Stimulated activated CD4-positive, alpha-beta T cell treated with anti-CD3 and anti-CD28 coated beads, Interleukin-12 subunit alpha, Interleukin-12 subunit beta, amount 100 ng/mL, for 4 hours (primary cell): ENCODE measurements around the gene CDH6.

Experiments
- DNase-seq: peaks from one replicate; pipeline ENCODE4 v3.0.0-alpha.2; 2020

The CDH6 gene

GRCh38 chr5:31268256-31268655, 74.8 kb downstream of the CDH6 start:
- no peak for DNase-seq

GRCh38 chr5:31268686-31269085, 75.2 kb downstream of the CDH6 start:
- DNase-seq: no peak

- no peak for DNase-seq
Observed at GRCh38 chr5:31269259-31269658, 75.8 kb downstream of the CDH6 start.

- DNase-seq: no peak
Observed at GRCh38 chr5:31270396-31270795, 76.9 kb downstream of the CDH6 start.

- DNase-seq: no peak
Observed at GRCh38 chr5:31271567-31271966, 78.1 kb downstream of the CDH6 start.

- no peak for DNase-seq
Observed at GRCh38 chr5:31273161-31273560, 79.7 kb downstream of the CDH6 start.

GRCh38 chr5:31273631-31274378, 80.3 kb downstream of the CDH6 start:
- no peak for DNase-seq

- no peak for DNase-seq
Observed at GRCh38 chr5:31280210-31280609, 86.7 kb downstream of the CDH6 start.

GRCh38 chr5:31283326-31283725, 89.8 kb downstream of the CDH6 start:
- DNase-seq: no peak

- no peak for DNase-seq
Observed at GRCh38 chr5:31285025-31285424, 91.5 kb downstream of the CDH6 start.

GRCh38 chr5:31287985-31288384, 94.5 kb downstream of the CDH6 start:
- DNase-seq: no peak

GRCh38 chr5:31289429-31289828, 95.9 kb downstream of the CDH6 start:
- DNase-seq: no peak

GRCh38 chr5:31291323-31291854, 97.9 kb downstream of the CDH6 start:
- no peak for DNase-seq

- no peak for DNase-seq
Observed at GRCh38 chr5:31300501-31300900, 107.0 kb downstream of the CDH6 start.

- DNase-seq: no peak
Observed at GRCh38 chr5:31301833-31302232, 108.3 kb downstream of the CDH6 start.

GRCh38 chr5:31303688-31304087, 110.2 kb downstream of the CDH6 start:
- no peak for DNase-seq

- no peak for DNase-seq
Observed at GRCh38 chr5:31317665-31318064, 124.2 kb downstream of the CDH6 start.

GRCh38 chr5:31319335-31319734, 125.8 kb downstream of the CDH6 start:
- DNase-seq: no peak

GRCh38 chr5:31322946-31323345, 129.5 kb downstream of the CDH6 start:
- DNase-seq: no peak

- no peak for DNase-seq
Observed at GRCh38 chr5:31324842-31325241, 131.4 kb downstream of the CDH6 start.

- no peak for DNase-seq
Observed at GRCh38 chr5:31328040-31328733, 134.7 kb downstream of the CDH6 start.

GRCh38 chr5:31329715-31330114, 136.2 kb downstream of the CDH6 start:
- DNase-seq: no peak

- DNase-seq: no peak
Observed at GRCh38 chr5:31332160-31332559, 138.7 kb downstream of the CDH6 start.

- DNase-seq: no peak
Observed at GRCh38 chr5:31333475-31333874, 140.0 kb downstream of the CDH6 start.
